GM23338 (cell line): ENCODE results near the gene DUS2. TPM values are rescaled to one million over a fixed set of nuclear protein-coding genes. Genes with fewer than 3 reads are reported as not detected.

Source experiments
- ATAC-seq: fragments of 200-7000 bp; cut with Tn5 transposase; 3 replicates; pipeline ENCODE4 v1.9.1; 2020
- DNase-seq: peaks from one replicate; pipeline ENCODE4 v3.0.0-alpha.2; 2015; ENCODE audit warnings: low spot score
- H2AFZ ChIP-seq: fragments of 200-600 bp; sonication (generic); 2 replicates; pipeline ENCODE4 v1.8.0; 2016; ENCODE audit warnings: antibody characterized with exemption, mild to moderate bottlenecking, moderate library complexity
- H3F3A ChIP-seq: fragments of 200-600 bp; sonication (generic); replicated peaks from 2 replicates; pipeline ENCODE4 v1.8.0; 2017; ENCODE audit warnings: antibody characterized with exemption, mixed run types, low read depth
- H3K27ac ChIP-seq: fragments of 200-600 bp; sonication (generic); 2 replicates; pipeline ENCODE4 v1.6.1; 2016; ENCODE audit warnings: low read depth
- H3K27me3 ChIP-seq: fragments of 200-600 bp; sonication (generic); 2 replicates; pipeline ENCODE4 v1.8.0; 2016; ENCODE audit warnings: mild to moderate bottlenecking, mixed run types, moderate library complexity; ENCODE audit not compliant: insufficient read depth
- H3K36me3 ChIP-seq: fragments of 200-600 bp; sonication (generic); 2 replicates; pipeline ENCODE4 v1.8.0; 2016; ENCODE audit warnings: mild to moderate bottlenecking; ENCODE audit not compliant: insufficient read depth
- H3K4me1 ChIP-seq: fragments of 200-600 bp; sonication (generic); 2 replicates; pipeline ENCODE4 v1.8.0; 2016; ENCODE audit warnings: mild to moderate bottlenecking, moderate library complexity; ENCODE audit not compliant: insufficient read depth
- H3K4me2 ChIP-seq: fragments of 200-600 bp; sonication (generic); 2 replicates; pipeline ENCODE4 v1.7.1; 2017; ENCODE audit warnings: mixed run types
- H3K4me3 ChIP-seq: fragments of 200-600 bp; sonication (generic); 2 replicates; pipeline ENCODE4 v1.6.1; 2016; ENCODE audit warnings: mixed run types
- H3K79me2 ChIP-seq: fragments of 200-600 bp; sonication (generic); replicated peaks from 2 replicates; pipeline ENCODE4 v1.8.0; 2017; ENCODE audit warnings: mild to moderate bottlenecking; ENCODE audit not compliant: insufficient read depth
- H3K9me2 ChIP-seq: fragments of 200-600 bp; sonication (generic); 2 replicates; pipeline ENCODE4 v1.8.0; 2017; ENCODE audit not compliant: insufficient read depth
- H4K20me1 ChIP-seq: fragments of 200-600 bp; sonication (generic); replicated peaks from 2 replicates; pipeline ENCODE4 v1.8.0; 2017; ENCODE audit warnings: mild to moderate bottlenecking; ENCODE audit not compliant: insufficient read depth
- H3K27ac Mint-ChIP-seq: 2 replicates; pipeline ENCODE4 v1.8.0; 2020; ENCODE audit warnings: inconsistent platforms, mild to moderate bottlenecking, moderate library complexity, mixed read lengths
- H3K27me3 Mint-ChIP-seq: 3 replicates; pipeline ENCODE4 v1.8.0; 2022; ENCODE audit warnings: low read depth, mild to moderate bottlenecking, moderate library complexity, mixed read lengths, inconsistent platforms; ENCODE audit not compliant: insufficient read depth, poor library complexity
- H3K36me3 Mint-ChIP-seq: 3 replicates; pipeline ENCODE4 v1.8.0; 2021; ENCODE audit warnings: low read depth, mild to moderate bottlenecking, inconsistent platforms, moderate library complexity, mixed read lengths
- H3K4me1 Mint-ChIP-seq: 3 replicates; pipeline ENCODE4 v1.8.0; 2020; ENCODE audit warnings: mild to moderate bottlenecking, inconsistent platforms, mixed read lengths
- H3K4me3 Mint-ChIP-seq: 3 replicates; pipeline ENCODE4 v1.8.0; 2021; ENCODE audit warnings: moderate library complexity, mild to moderate bottlenecking, inconsistent platforms, mixed read lengths
- H3K9me3 Mint-ChIP-seq: 3 replicates; pipeline ENCODE4 v1.8.0; 2020; ENCODE audit warnings: moderate library complexity, mild to moderate bottlenecking, inconsistent platforms, mixed read lengths
- CREB1 ChIP-seq: fragments of 250-450 bp; sonication (Bioruptor Pico); IDR thresholded peaks from 2 replicates; pipeline ENCODE4 v1.5.0; 2020; ENCODE audit warnings: low read depth, mild to moderate bottlenecking, moderate library complexity
- EZH2 ChIP-seq: fragments of 200-600 bp; sonication (generic); IDR thresholded peaks from one replicate; pipeline ENCODE4 v1.8.0; 2017; ENCODE audit warnings: antibody characterized with exemption, mild to moderate bottlenecking, low read depth; ENCODE audit not compliant: unreplicated experiment
- EZH2phosphoT487 ChIP-seq: fragments of 200-600 bp; sonication (generic); IDR thresholded peaks from one replicate; pipeline ENCODE4 v1.8.1; 2018; ENCODE audit warnings: antibody characterized with exemption; ENCODE audit not compliant: unreplicated experiment
- JUNB ChIP-seq: IDR thresholded peaks from one replicate; pipeline ENCODE4 v1.6.1; 2016; ENCODE audit warnings: antibody characterized with exemption; ENCODE audit not compliant: unreplicated experiment
- NANOG ChIP-seq: IDR thresholded peaks from 2 replicates; pipeline ENCODE4 v1.6.1; 2016; ENCODE audit warnings: antibody characterized with exemption, borderline replicate concordance
- POLR2AphosphoS5 ChIP-seq: IDR thresholded peaks from 2 replicates; pipeline ENCODE4 v1.6.1; 2016; ENCODE audit warnings: antibody characterized with exemption, low read depth
- STAT1 ChIP-seq: IDR thresholded peaks from one replicate; pipeline ENCODE4 v1.6.1; 2016; ENCODE audit warnings: antibody characterized with exemption; ENCODE audit not compliant: unreplicated experiment
- ZNF114 ChIP-seq: fragments of 250-450 bp; sonication (Bioruptor Pico); IDR thresholded peaks from 2 replicates; pipeline ENCODE4 v1.5.0; 2020; ENCODE audit warnings: mild to moderate bottlenecking, moderate library complexity
- ZNF331 ChIP-seq: fragments of 250-450 bp; sonication (Bioruptor Pico); IDR thresholded peaks from 2 replicates; pipeline ENCODE4 v1.5.0; 2020; ENCODE audit warnings: low read depth, mild to moderate bottlenecking, moderate library complexity
- polyA plus RNA-seq: library from polyadenylated mRNA; unstranded; fragments of >200 nt; fragmentation: Nextera tagmentation; extraction: Ambion mirVana; gene quantifications from 2 replicates; pipeline ENCODE4 v1.2.1, GENCODE V29; 2016
- total RNA-seq: library from RNA; depleted of rRNA; stranded (reverse); fragments of >200 nt; shearing (Covaris generic); gene quantifications from 2 replicates; pipeline ENCODE4 v1.2.3, GENCODE V29; 2014
- TF ChIP-seq, protein P1 (sequence below): IDR thresholded peaks from one replicate; pipeline ENCODE4 v1.6.1; 2018; ENCODE audit warnings: antibody characterized with exemption; ENCODE audit not compliant: unreplicated experiment
- TF ChIP-seq, protein P2 (sequence below): IDR thresholded peaks from 2 replicates; pipeline ENCODE4 v1.6.1; 2016; ENCODE audit warnings: antibody characterized with exemption
- TF ChIP-seq, protein P3 (sequence below), 2 experiments: fragments of 200-600 bp in 1 of 2; sonication (generic) in 1 of 2; conservative IDR thresholded peaks; 2 replicates each; pipeline versions ENCODE4 v1.5.1 to v1.6.1; 2016 to 2017; ENCODE audit warnings: antibody characterized with exemption in 2 of 2, low read depth in 2 of 2, mild to moderate bottlenecking in 2 of 2, moderate library complexity in 1 of 2

Gene DUS2
- total and polyA plus RNA-seq, 2 experiments from 2014 or later, result 13.3 to 26.4 TPM

- Histone ChIP-seq H3K4me3 (no peak overlapping the region), H3K36me3 (no peaks in the 10 kb centered on the region), H2AFZ (no peak overlapping the region), H3K79me2 (peaks cover 98% of the 10 kb centered on the region), H4K20me1 (peaks cover 60% of the 10 kb centered on the region), H3K9me2 (no peaks in the 10 kb centered on the region), H3F3A (no peaks in the 10 kb centered on the region), H3K4me1 (peaks cover 23% of the 10 kb centered on the region), H3K4me2 (no peak overlapping the region), H3K27me3 (no peaks in the 10 kb centered on the region), H3K27ac (no peak overlapping the region)
- Mint-ChIP-seq H3K27ac (no peak overlapping the region), H3K27me3 (no peaks in the 10 kb centered on the region), H3K4me3 (no peak overlapping the region), H3K4me1 (peaks cover 31% of the 10 kb centered on the region), H3K9me3 (no peaks in the 10 kb centered on the region), H3K36me3 (no peaks in the 10 kb centered on the region)
- no peak for ATAC-seq
- TF ChIP-seq EZH2phosphoT487, result no peak
- TF ChIP-seq, protein P1, sequence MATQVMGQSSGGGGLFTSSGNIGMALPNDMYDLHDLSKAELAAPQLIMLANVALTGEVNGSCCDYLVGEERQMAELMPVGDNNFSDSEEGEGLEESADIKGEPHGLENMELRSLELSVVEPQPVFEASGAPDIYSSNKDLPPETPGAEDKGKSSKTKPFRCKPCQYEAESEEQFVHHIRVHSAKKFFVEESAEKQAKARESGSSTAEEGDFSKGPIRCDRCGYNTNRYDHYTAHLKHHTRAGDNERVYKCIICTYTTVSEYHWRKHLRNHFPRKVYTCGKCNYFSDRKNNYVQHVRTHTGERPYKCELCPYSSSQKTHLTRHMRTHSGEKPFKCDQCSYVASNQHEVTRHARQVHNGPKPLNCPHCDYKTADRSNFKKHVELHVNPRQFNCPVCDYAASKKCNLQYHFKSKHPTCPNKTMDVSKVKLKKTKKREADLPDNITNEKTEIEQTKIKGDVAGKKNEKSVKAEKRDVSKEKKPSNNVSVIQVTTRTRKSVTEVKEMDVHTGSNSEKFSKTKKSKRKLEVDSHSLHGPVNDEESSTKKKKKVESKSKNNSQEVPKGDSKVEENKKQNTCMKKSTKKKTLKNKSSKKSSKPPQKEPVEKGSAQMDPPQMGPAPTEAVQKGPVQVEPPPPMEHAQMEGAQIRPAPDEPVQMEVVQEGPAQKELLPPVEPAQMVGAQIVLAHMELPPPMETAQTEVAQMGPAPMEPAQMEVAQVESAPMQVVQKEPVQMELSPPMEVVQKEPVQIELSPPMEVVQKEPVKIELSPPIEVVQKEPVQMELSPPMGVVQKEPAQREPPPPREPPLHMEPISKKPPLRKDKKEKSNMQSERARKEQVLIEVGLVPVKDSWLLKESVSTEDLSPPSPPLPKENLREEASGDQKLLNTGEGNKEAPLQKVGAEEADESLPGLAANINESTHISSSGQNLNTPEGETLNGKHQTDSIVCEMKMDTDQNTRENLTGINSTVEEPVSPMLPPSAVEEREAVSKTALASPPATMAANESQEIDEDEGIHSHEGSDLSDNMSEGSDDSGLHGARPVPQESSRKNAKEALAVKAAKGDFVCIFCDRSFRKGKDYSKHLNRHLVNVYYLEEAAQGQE, result no peak
- no peak for TF ChIP-seq NANOG
- TF ChIP-seq EZH2, result no peak
- no peak for TF ChIP-seq JUNB
- no peak for TF ChIP-seq STAT1
- TF ChIP-seq ZNF114 (CRISPR knock-in tag), result no peak
- TF ChIP-seq ZNF331 (CRISPR knock-in tag), result no peak
- TF ChIP-seq, protein P2, sequence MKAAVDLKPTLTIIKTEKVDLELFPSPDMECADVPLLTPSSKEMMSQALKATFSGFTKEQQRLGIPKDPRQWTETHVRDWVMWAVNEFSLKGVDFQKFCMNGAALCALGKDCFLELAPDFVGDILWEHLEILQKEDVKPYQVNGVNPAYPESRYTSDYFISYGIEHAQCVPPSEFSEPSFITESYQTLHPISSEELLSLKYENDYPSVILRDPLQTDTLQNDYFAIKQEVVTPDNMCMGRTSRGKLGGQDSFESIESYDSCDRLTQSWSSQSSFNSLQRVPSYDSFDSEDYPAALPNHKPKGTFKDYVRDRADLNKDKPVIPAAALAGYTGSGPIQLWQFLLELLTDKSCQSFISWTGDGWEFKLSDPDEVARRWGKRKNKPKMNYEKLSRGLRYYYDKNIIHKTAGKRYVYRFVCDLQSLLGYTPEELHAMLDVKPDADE, result no peak
- DNase-seq, result no peak
Observed at GRCh38 chr16:68096491-68096890, 73.4 kb downstream of the DUS2 start.

DNA sequence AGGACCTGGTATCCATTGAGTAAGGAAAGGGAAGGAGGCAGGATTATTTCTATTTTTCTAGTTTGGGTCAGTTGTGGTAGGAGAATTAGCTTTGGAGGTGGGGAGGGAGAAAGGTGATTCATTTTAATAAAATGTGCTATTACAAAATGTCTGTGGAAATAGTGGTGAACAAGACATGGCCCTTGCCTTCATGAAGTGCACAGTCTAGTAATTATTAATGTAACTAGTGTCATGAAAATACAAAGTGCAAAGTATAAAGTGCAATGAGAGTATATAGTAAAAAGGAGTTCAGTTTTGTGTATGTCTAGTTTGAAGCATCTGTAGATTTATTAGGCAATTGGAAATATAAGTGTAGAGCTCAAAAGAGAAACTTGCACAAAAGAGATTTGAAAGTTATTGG, 74.0 kb downstream of the DUS2 start:
- Histone ChIP-seq H4K20me1 (peaks cover 66% of the 10 kb centered on the region), H3K9me2 (no peaks in the 10 kb centered on the region), H3K27me3 (no peaks in the 10 kb centered on the region), H3K27ac (no peak overlapping the region), H3K79me2 (peaks cover 98% of the 10 kb centered on the region), H2AFZ (no peak overlapping the region), H3K4me2 (no peak overlapping the region), H3F3A (no peaks in the 10 kb centered on the region), H3K4me1 (peaks cover 21% of the 10 kb centered on the region), H3K4me3 (no peak overlapping the region), H3K36me3 (no peaks in the 10 kb centered on the region)
- no peak overlapping the region for H3K27ac Mint-ChIP-seq
- peaks cover 27% of the 10 kb centered on the region for H3K4me1 Mint-ChIP-seq
- H3K36me3 Mint-ChIP-seq, result no peaks in the 10 kb centered on the region
- TF ChIP-seq, protein P3, sequence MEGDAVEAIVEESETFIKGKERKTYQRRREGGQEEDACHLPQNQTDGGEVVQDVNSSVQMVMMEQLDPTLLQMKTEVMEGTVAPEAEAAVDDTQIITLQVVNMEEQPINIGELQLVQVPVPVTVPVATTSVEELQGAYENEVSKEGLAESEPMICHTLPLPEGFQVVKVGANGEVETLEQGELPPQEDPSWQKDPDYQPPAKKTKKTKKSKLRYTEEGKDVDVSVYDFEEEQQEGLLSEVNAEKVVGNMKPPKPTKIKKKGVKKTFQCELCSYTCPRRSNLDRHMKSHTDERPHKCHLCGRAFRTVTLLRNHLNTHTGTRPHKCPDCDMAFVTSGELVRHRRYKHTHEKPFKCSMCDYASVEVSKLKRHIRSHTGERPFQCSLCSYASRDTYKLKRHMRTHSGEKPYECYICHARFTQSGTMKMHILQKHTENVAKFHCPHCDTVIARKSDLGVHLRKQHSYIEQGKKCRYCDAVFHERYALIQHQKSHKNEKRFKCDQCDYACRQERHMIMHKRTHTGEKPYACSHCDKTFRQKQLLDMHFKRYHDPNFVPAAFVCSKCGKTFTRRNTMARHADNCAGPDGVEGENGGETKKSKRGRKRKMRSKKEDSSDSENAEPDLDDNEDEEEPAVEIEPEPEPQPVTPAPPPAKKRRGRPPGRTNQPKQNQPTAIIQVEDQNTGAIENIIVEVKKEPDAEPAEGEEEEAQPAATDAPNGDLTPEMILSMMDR (conservative IDR thresholded peaks at IDR 0.05; ENCODE audit: low read depth in 2 of 2), result no peak
- TF ChIP-seq STAT1, result no peak
- TF ChIP-seq POLR2AphosphoS5, result no peak
- no peak for TF ChIP-seq CREB1 (CRISPR knock-in tag)
- TF ChIP-seq, protein P1, result no peak
- TF ChIP-seq JUNB, result no peak
- DNase-seq, result no peak
- no peak for ATAC-seq
- no peaks in the 10 kb centered on the region for H3K27me3 Mint-ChIP-seq
- no peaks in the 10 kb centered on the region for H3K9me3 Mint-ChIP-seq
- H3K4me3 Mint-ChIP-seq, result no peak overlapping the region
